Measurements from ENCODE around the gene AS3MT.
A peak's percentile ranks its signal among the peaks of the same experiment; 100 is the strongest.
"Not testable (repeated sequence)": the region's sequence is repeated elsewhere in the genome, so short reads cannot be mapped to it uniquely, and the experiment has no call there.

AS3MT gene

GRCh38 chr10:102835007-102835482 is 34.2 kb upstream of the AS3MT start:
- Histone ChIP-seq H3K27me3 (ENCODE audit: control insufficient read depth, insufficient read depth, low read length) (no peaks in the 10 kb centered on the region), H3K27ac (ENCODE audit: low read depth, low read length) (no peak overlapping the region), H3K4me3 (ENCODE audit: low read depth, low read length) (no peak overlapping the region), H3K9me3 (ENCODE audit: control insufficient read depth, insufficient read depth, low read length) (no peaks in the 10 kb centered on the region), H3K9ac (ENCODE audit: low read depth, low read length) (no peak overlapping the region), H3K4me1 (ENCODE audit: control insufficient read depth, insufficient read depth, low read length) (no peaks in the 10 kb centered on the region), H3K36me3 (ENCODE audit: control insufficient read depth, insufficient read depth, low read length) (no peaks in the 10 kb centered on the region)

- no peaks in the 10 kb centered on the region for H3K27me3 ChIP-seq (ENCODE audit: control insufficient read depth, insufficient read depth, low read length)
- H3K27ac ChIP-seq (ENCODE audit: low read depth, low read length): no peak within 1 kb of the TSS
- H3K4me1 ChIP-seq (ENCODE audit: control insufficient read depth, insufficient read depth, low read length): no peaks in the 10 kb centered on the region
Observed at GRCh38 chr10:102837230-102837721, 32.0 kb upstream of the AS3MT start, which contains the start of gene CYP17A1. CYP17A1 (minus strand) TSS chr10:102837413; CDS start chr10:102837361, 52 bp downstream.

DNA sequence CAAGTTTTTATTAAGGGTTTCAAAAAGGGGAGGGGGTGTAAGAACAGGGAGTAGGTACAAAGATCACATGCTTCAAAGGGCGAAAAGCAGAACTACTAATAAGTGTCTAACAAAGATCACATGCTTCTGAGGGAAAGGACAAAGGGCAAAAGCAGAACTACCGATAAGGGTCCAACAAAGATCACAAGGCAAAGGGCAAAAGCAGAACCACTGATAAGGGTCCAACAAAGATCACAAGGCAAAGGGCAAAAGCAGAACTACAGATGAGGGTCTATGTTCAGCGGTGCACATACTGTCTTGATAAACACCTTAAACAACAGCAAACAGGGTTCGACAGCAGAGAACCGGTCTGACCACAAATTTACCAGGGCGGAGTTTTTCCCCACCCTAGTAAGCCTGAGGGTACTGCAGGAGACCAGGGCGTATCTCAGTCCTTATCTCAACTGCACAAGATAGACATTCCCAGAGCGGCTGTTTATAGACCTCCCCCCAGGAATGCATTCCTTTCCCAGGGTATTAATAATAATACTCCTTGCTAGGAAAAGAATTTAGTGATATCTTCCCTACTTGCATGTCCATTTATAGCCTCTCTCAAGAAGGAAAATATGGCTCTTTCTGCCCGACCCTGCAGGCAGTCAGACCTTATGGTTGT is 30.9 kb upstream of the AS3MT start:
- H3K9me3 ChIP-seq (ENCODE audit: control insufficient read depth, insufficient read depth, low read length); H3K9ac ChIP-seq (ENCODE audit: low read depth, low read length); H3K27ac ChIP-seq (ENCODE audit: low read depth, low read length); H3K27me3 ChIP-seq (ENCODE audit: control insufficient read depth, insufficient read depth, low read length); H3K36me3 ChIP-seq (ENCODE audit: control insufficient read depth, insufficient read depth, low read length); H3K4me1 ChIP-seq (ENCODE audit: control insufficient read depth, insufficient read depth, low read length); H3K4me3 ChIP-seq (ENCODE audit: low read depth, low read length): not testable (repeated sequence)

More at GRCh38 chr10:102837230-102837721, 32.0 kb upstream of the AS3MT start, which contains the start of gene CYP17A1:
- H3K4me3 ChIP-seq (ENCODE audit: low read depth, low read length): no peak within 1 kb of the TSS
- no peaks in the 10 kb centered on the region for H3K9me3 ChIP-seq (ENCODE audit: control insufficient read depth, insufficient read depth, low read length)
- no peak within 1 kb of the TSS for H3K9ac ChIP-seq (ENCODE audit: low read depth, low read length)
- H3K36me3 ChIP-seq (ENCODE audit: control insufficient read depth, insufficient read depth, low read length): no peaks in the 10 kb centered on the region

DNA sequence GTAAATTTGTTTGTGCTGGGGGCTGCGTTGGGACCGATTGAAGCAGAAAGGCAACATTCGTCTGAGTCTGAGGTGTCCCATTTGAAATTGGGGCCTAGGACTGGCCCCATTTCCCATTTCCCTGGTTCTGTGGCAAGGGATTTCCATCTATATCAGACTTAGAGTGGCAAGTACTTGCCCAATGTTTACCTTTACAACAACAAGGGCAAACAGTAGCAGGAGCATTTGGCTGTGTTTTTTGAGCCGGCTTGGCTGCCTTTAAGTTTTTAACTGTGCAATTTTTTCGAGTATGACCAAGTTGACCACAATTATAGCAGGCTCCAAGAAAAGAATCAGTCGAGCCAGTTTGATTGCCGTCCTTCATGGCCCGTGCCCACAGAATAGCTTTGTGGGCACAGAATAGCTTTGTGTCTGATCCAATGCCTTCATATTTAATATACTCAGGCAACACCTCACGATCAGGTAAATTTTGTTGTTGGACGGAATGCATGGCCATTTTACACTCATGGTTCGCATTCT is 27.4 kb upstream of the AS3MT start:
- Histone ChIP-seq H3K4me3 (ENCODE audit: low read depth, low read length) (no peak overlapping the region), H3K36me3 (ENCODE audit: control insufficient read depth, insufficient read depth, low read length) (no peaks in the 10 kb centered on the region), H3K9ac (ENCODE audit: low read depth, low read length) (no peak overlapping the region), H3K4me1 (ENCODE audit: control insufficient read depth, insufficient read depth, low read length) (no peaks in the 10 kb centered on the region), H3K27ac (ENCODE audit: low read depth, low read length) (no peak overlapping the region), H3K27me3 (ENCODE audit: control insufficient read depth, insufficient read depth, low read length) (no peaks in the 10 kb centered on the region), H3K9me3 (ENCODE audit: control insufficient read depth, insufficient read depth, low read length) (no peaks in the 10 kb centered on the region)

DNA sequence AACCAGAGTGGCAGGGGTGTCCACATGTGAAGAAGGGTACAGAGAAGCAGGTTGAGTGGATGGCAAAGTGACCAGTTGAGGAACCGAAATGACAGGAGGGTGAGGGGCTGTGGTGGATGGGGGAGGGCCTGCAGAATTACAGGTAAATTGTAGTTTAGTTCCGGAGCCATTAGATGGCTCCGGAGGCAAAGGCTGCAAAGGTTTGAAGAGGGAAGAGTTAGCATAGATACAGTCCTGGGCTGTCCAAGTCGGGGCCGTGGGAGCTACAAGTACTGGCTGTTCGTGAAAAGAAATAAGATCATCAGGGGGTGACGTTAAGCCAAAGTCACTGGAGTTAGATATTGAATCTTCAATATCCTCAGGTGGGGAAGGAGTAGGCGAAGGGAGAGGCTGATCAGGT is 26.1 kb upstream of the AS3MT start:
- not testable (repeated sequence) for H3K36me3 ChIP-seq (ENCODE audit: control insufficient read depth, insufficient read depth, low read length); H3K27me3 ChIP-seq (ENCODE audit: control insufficient read depth, insufficient read depth, low read length); H3K4me1 ChIP-seq (ENCODE audit: control insufficient read depth, insufficient read depth, low read length); H3K27ac ChIP-seq (ENCODE audit: low read depth, low read length); H3K4me3 ChIP-seq (ENCODE audit: low read depth, low read length); H3K9ac ChIP-seq (ENCODE audit: low read depth, low read length); H3K9me3 ChIP-seq (ENCODE audit: control insufficient read depth, insufficient read depth, low read length)

GRCh38 chr10:102844190-102844776 is 25.0 kb upstream of the AS3MT start:
- H3K4me3 ChIP-seq (ENCODE audit: low read depth, low read length); H3K9ac ChIP-seq (ENCODE audit: low read depth, low read length); H3K9me3 ChIP-seq (ENCODE audit: control insufficient read depth, insufficient read depth, low read length); H3K27ac ChIP-seq (ENCODE audit: low read depth, low read length); H3K27me3 ChIP-seq (ENCODE audit: control insufficient read depth, insufficient read depth, low read length); H3K4me1 ChIP-seq (ENCODE audit: control insufficient read depth, insufficient read depth, low read length); H3K36me3 ChIP-seq (ENCODE audit: control insufficient read depth, insufficient read depth, low read length): not testable (repeated sequence)

GRCh38 chr10:102845352-102845902 is 23.8 kb upstream of the AS3MT start:
- Histone ChIP-seq H3K9ac (ENCODE audit: low read depth, low read length) (no peak overlapping the region), H3K36me3 (ENCODE audit: control insufficient read depth, insufficient read depth, low read length) (no peaks in the 10 kb centered on the region), H3K9me3 (ENCODE audit: control insufficient read depth, insufficient read depth, low read length) (no peaks in the 10 kb centered on the region), H3K27me3 (ENCODE audit: control insufficient read depth, insufficient read depth, low read length) (no peaks in the 10 kb centered on the region), H3K4me1 (ENCODE audit: control insufficient read depth, insufficient read depth, low read length) (no peaks in the 10 kb centered on the region), H3K4me3 (ENCODE audit: low read depth, low read length) (no peak overlapping the region), H3K27ac (ENCODE audit: low read depth, low read length) (no peak overlapping the region)

DNA sequence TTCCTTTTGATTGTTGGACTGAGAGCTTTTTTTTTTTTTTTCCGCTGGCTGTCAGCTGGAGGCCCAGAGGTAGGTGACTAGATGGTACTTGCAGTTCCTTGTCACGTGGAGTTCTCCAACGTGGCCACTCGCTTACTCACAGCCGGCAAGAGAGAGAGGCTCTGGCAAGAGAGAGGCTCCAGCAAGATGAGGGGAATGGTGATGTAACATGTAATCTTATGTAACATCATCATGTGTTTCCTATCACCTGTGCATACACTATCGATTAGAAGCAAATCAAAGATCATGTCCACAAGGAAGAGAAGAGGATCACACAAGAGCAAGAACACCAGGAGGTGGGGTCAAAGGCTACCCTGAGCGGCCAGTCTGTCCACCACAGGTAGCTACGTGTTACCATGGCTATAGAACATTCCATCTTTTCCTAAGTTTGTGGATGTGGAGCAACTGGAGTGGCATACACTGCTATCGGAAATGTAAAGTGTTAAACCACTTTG is 19.2 kb upstream of the AS3MT start:
- no peaks in the 10 kb centered on the region for H3K36me3 ChIP-seq (ENCODE audit: control insufficient read depth, insufficient read depth, low read length)
- no peak overlapping the region for H3K9ac ChIP-seq (ENCODE audit: low read depth, low read length)
- H3K27ac ChIP-seq (ENCODE audit: low read depth, low read length): no peak overlapping the region
- no peaks in the 10 kb centered on the region for H3K9me3 ChIP-seq (ENCODE audit: control insufficient read depth, insufficient read depth, low read length)
- H3K4me1 ChIP-seq (ENCODE audit: control insufficient read depth, insufficient read depth, low read length): no peaks in the 10 kb centered on the region
- H3K27me3 ChIP-seq (ENCODE audit: control insufficient read depth, insufficient read depth, low read length): no peaks in the 10 kb centered on the region
- H3K4me3 ChIP-seq (ENCODE audit: low read depth, low read length): no peak overlapping the region

GRCh38 chr10:102853237-102853636 is 16.0 kb upstream of the AS3MT start:
- H3K4me1 ChIP-seq (ENCODE audit: control insufficient read depth, insufficient read depth, low read length): peaks cover 21% of the 10 kb centered on the region
- not testable (repeated sequence) for H3K4me3 ChIP-seq (ENCODE audit: low read depth, low read length); H3K9ac ChIP-seq (ENCODE audit: low read depth, low read length)

DNA sequence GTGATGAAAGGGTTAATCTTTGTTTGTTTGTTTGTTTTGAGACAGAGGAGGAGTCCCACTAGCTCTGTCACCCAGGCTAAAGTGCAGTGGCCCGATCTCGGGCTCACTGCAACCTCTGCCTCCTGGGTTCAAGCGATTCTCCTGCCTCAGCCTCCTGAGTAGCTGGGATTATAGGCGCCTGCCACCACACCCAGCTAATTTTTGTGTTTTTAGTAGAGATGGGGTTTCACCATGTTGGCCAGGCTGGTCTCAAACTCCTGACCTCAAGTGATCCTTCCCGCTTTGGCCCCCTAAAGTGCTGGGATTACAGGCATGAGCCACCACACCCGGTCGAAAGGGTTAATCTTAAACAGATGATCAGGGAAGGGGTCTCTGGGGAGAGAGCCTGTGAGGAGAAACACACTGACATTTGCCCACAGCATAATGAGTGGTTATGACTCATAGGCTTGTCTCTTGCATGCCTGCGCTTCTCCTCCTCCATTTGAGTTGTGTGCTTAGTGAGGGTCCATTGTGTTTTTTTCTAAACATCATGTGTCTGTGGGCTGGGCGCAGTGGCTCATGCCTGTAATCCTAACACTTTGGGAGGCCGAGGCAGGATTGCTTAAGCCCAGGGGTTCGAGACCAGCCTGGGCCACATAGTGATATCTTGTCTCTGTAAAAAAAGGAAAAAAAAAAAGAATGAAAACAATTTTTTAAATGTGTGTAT is 13.4 kb upstream of the AS3MT start:
- not testable (repeated sequence) for H3K9ac ChIP-seq (ENCODE audit: low read depth, low read length); H3K27me3 ChIP-seq (ENCODE audit: control insufficient read depth, insufficient read depth, low read length); H3K9me3 ChIP-seq (ENCODE audit: control insufficient read depth, insufficient read depth, low read length); H3K36me3 ChIP-seq (ENCODE audit: control insufficient read depth, insufficient read depth, low read length); H3K4me3 ChIP-seq (ENCODE audit: low read depth, low read length)
- H3K27ac ChIP-seq (ENCODE audit: low read depth, low read length): peak overlapping the region; percentile 77
- H3K4me1 ChIP-seq (ENCODE audit: control insufficient read depth, insufficient read depth, low read length): peaks cover 21% of the 10 kb centered on the region

More at GRCh38 chr10:102853237-102853636, 16.0 kb upstream of the AS3MT start:
- H3K27me3 ChIP-seq (ENCODE audit: control insufficient read depth, insufficient read depth, low read length); H3K9me3 ChIP-seq (ENCODE audit: control insufficient read depth, insufficient read depth, low read length); H3K27ac ChIP-seq (ENCODE audit: low read depth, low read length); H3K36me3 ChIP-seq (ENCODE audit: control insufficient read depth, insufficient read depth, low read length): not testable (repeated sequence)
